Mucosa of stomach (tissue), 1 donor: ENCODE results near the gene KCNQ1.

Source experiments
- H3K27me3 ChIP-seq: one replicate; pipeline ENCODE4 v1.7.0; 2013; ENCODE audit warnings: mild to moderate bottlenecking, low read length; ENCODE audit not compliant: control insufficient read depth, insufficient read depth
- H3K36me3 ChIP-seq: one replicate; pipeline ENCODE4 v1.7.0; 2013; ENCODE audit warnings: low read length; ENCODE audit not compliant: control insufficient read depth, insufficient read depth
- H3K4me1 ChIP-seq: one replicate; pipeline ENCODE4 v1.7.0; 2013; ENCODE audit warnings: mild to moderate bottlenecking, low read length; ENCODE audit not compliant: control insufficient read depth, insufficient read depth
- H3K4me3 ChIP-seq: one replicate; pipeline ENCODE4 v1.7.0; 2013; ENCODE audit warnings: low read length
- H3K9ac ChIP-seq: one replicate; pipeline ENCODE4 v1.7.0; 2013; ENCODE audit warnings: mild to moderate bottlenecking, low read length, moderate library complexity
- H3K9me3 ChIP-seq: one replicate; pipeline ENCODE4 v1.7.0; 2013; ENCODE audit warnings: mild to moderate bottlenecking, low read length, moderate library complexity; ENCODE audit not compliant: control insufficient read depth
- donor health status: Pancreatic carcinoma.

Gene KCNQ1

DNA sequence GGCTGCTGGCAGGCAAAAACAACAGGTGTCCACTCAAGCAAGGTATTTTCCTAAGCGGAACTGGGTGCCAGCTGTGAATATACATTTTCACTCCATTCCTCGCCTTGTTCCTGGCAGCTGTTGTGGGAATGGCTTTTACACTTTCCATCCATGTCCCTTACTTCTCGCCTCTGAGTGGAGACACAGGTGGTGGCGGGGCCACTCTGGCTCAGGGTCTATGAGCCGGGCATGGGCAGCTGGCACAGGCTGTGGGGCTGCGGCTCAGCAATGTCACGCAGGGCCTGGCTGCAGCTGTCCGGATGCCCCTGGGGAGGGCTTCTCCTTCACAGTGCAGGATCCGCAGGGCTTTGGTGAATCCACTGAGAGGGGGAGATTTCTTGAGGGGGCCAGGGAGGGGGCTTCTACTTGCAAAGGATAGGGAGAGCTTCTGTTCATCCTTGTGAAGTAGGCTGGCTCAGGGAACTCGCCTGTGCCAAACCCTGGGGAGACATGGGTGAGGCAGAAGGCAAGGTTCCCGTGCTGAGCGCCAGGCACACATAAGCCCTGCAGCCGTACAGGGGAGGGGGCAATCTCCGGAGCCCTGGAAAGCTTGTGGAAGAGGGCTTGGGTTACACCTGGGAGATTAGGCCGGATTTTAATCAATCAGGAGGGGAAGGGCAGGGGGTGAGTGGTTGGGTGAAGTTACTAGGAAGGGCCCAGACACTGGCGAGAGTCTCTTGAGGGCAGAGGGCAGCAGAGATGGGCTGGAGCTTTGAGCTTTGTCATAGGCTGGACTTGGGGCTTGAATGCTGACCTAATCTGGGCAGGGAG lies 209.3 kb downstream of the KCNQ1 start:
- H3K9me3 ChIP-seq, result peaks cover 20% of the 10 kb centered on the region
- H3K36me3 ChIP-seq, result no peaks in the 10 kb centered on the region
- no peak overlapping the region for H3K9ac ChIP-seq
- no peaks in the 10 kb centered on the region for H3K27me3 ChIP-seq
- no peaks in the 10 kb centered on the region for H3K4me1 ChIP-seq
- H3K4me3 ChIP-seq, result no peak overlapping the region

DNA sequence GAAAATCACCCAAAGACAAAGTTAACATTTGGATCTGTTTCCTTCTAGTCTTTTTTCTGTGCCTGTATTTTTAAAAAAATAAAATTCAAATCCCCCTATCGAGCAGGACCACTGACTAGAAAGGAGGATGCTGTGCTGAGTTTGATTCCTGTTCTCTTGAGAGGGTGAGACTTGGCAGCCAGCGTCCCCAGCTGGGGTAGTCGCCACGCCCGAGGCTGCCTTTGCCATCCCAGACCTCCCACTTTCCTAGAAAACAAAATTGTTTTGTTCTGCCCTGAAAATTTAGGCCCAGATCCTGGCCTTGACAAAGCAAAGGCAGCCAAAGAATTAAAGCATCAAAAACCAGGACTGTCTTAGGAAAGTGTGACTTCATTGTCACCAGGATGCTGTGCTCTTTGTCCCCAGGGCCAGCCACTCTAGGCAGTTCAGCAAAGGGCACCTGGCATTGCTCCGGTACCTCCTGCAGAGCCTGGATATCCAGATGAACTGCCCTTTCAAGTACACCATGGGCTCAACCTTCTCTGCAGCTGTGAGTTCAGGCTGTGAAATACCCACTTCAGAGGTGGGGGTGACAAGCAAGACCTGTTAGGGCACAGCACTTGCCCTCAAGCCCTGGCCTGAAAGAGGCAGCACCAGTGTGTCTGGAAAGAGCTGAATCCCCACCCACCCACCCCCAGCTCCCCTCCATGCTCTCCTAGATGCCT lies 210.4 kb downstream of the KCNQ1 start:
- H3K4me1 ChIP-seq, result no peaks in the 10 kb centered on the region
- H3K9me3 ChIP-seq, result peaks cover 21% of the 10 kb centered on the region
- no peaks in the 10 kb centered on the region for H3K36me3 ChIP-seq
- H3K27me3 ChIP-seq, result no peaks in the 10 kb centered on the region
- H3K9ac ChIP-seq, result no peak overlapping the region
- H3K4me3 ChIP-seq, result no peak overlapping the region

DNA sequence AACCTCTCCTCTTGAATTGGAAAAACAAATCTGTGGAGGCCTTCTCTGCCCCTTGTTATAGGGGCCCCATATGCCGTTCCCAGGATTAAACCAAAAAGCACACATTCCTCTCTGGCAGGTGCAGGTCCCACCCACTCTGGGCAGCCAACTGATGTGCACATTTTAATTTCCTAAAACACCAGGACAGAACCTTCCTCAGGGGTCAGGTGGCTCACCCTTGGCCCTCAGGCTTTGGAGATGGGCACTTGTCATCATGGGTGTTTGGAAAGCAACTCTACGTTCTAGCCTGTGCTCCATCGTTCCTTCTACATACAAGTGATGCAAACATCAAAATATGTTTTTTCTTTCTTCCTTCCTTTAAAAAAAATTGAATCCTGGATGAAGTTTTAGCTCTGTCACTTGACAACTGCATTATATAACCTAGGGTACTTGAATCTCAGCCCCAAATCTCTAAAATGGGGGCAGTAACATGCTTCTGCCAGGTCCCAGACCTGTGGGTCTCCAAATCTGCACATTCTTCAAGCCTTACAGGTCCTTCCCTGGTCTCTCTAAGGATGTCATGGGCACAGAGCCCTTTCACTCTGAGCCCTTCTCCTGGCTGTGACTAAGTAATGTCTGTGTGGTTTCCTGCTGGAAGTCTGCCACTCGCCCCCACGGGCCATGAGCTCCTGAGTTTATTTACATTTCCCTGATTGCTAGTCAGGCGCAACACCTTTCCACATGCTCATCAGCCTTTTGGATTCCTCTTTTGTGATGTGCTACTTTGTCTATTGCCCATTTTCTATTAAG lies 211.2 kb downstream of the KCNQ1 start:
- H3K9me3 ChIP-seq, result peaks cover 20% of the 10 kb centered on the region
- H3K27me3 ChIP-seq, result no peaks in the 10 kb centered on the region
- no peaks in the 10 kb centered on the region for H3K4me1 ChIP-seq
- no peaks in the 10 kb centered on the region for H3K36me3 ChIP-seq
- H3K4me3 ChIP-seq, result no peak overlapping the region
- H3K9ac ChIP-seq, result no peak overlapping the region

DNA sequence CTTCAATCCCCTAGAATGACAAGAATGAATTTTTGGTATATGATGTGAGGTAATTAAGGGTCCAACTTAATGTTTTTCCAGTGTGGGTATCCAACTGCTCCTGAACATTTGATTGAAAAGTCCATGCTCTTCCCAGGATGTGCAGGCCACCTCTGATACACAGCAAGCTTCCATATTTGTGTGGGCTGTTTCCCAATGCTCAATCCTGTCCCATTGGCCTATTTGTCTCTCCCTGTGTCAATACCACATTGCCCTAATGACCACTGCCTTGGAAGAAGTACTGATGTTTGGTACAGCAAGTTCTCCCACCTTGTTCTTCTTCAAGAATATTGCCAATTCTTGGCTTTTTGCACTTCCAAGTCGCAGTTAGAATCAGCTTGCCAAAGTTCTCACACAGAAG lies 212.1 kb downstream of the KCNQ1 start:
- Histone ChIP-seq H3K9ac (no peak overlapping the region), H3K36me3 (no peaks in the 10 kb centered on the region), H3K9me3 (peaks cover 12% of the 10 kb centered on the region)

DNA sequence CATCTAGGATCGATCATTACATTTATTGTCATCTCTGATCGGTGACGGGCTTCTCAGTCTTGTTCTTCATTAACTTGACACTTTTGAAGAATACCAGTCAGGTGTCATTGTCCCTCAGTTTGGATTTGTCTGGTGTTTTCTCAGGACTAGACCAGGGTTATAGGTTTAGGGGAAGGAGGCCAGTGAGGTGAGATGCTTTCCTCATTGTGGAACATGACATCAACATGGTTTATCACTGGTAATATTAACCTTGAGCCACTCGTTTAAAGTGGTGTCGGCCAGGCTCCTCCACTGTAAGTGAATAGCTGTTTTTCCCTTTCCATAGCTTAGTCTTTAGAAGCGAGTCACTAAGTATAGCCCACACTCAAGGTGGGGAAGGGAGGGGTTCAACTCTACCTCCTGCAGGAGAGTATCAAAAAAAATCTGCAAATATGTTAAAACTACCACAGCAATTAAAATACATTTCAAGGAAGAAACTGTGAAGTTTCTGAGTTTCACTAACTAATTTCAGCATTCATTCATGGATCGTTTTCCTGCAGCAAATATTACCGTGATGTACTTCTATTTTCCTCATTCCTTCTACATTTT lies 213.0 kb downstream of the KCNQ1 start:
- H3K27me3 ChIP-seq, result no peaks in the 10 kb centered on the region
- no peak overlapping the region for H3K9ac ChIP-seq
- peaks cover 10% of the 10 kb centered on the region for H3K9me3 ChIP-seq
- no peaks in the 10 kb centered on the region for H3K4me1 ChIP-seq
- H3K4me3 ChIP-seq, result no peak overlapping the region
- no peaks in the 10 kb centered on the region for H3K36me3 ChIP-seq

More for the DNA sequence above, 212.1 kb downstream of the KCNQ1 start:
- Histone ChIP-seq H3K4me1 (no peaks in the 10 kb centered on the region), H3K4me3 (no peak overlapping the region), H3K27me3 (no peaks in the 10 kb centered on the region)

DNA sequence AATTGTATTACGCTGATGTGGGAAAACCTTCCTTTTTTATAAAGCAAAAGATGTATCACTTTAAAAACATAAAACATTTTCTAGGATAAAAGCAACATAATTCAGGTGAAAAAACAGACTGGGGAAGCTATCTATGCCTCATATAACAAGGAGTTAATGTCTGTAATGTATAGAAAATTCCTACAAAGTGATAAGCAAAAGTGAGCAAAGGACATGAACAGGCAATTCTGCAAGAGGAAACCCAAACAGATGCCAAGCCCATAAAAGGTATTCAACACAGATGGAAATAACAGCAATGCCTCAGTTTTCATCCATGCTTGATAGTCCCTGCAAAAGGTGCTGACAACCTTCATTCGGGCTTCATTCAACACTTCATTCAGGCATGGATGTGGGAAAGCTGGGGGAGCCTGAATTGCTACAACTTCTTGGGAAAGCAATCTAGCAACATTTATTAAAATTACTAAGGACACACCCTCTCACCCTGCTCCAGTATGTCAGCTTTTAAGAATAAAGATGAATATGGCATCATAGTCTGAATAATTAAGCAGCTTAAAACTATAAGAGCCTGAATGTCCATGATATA lies 215.6 kb downstream of the KCNQ1 start:
- Histone ChIP-seq H3K9me3 (peaks cover 10% of the 10 kb centered on the region), H3K4me1 (no peaks in the 10 kb centered on the region), H3K36me3 (no peaks in the 10 kb centered on the region), H3K9ac (no peak overlapping the region), H3K4me3 (no peak overlapping the region), H3K27me3 (no peaks in the 10 kb centered on the region)

DNA sequence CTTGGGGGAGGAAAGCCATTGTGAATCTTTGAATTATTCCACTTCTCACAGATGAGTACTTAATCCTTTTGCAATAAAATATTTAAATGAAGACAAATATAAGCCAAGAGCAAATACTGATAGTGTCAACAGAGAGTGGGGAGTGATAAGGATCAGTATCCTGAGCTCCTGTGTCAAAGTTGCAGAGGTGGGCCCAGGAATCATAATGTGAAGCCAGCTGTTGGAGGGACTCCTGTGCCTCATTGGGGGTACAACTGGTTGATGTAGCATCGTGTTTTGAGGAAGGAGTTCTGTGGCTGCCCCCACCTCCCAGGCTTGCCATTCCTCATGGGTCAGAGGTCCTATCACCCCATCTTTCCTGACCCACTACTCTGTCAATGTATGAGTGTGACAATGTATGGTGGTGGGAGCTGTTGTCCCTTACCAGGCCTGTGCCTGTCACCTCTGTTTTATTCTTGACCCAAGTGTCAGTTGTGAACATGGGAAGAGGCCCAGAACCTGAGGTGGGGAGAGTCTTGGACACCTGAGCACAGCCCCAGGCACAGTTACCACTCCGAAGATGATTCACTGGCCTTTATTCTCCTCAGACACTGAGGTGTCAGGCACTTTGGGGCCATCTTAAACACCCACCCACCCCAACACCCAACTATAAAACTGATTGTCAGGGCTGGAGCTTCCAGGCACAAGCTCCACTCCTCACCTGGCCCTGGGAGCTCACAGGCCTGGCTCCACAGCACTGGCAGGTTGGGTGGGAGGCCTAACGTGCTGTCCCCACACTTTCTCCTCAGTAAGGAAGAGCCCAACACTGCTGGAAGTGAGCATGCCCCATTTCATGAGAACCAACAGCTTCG lies 216.6 kb downstream of the KCNQ1 start:
- Histone ChIP-seq H3K27me3 (no peaks in the 10 kb centered on the region), H3K4me1 (no peaks in the 10 kb centered on the region), H3K4me3 (no peak overlapping the region), H3K9ac (no peak overlapping the region), H3K9me3 (peaks cover 10% of the 10 kb centered on the region), H3K36me3 (no peaks in the 10 kb centered on the region)

DNA sequence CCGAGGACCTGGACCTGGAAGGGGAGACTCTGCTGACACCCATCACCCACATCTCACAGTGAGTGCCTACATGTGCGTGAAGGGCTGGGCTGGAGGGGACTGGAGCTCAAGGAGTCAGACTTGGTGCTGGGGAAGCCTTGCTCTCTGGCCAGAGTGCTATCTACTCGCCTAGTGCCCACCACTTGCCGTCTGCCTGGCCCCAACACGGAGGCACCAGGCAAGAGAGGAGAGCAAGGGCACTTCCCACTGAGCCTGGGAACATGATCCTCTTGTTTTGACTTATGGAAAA lies 217.2 kb downstream of the KCNQ1 start:
- peaks cover 10% of the 10 kb centered on the region for H3K9me3 ChIP-seq
- no peak overlapping the region for H3K4me3 ChIP-seq
- no peaks in the 10 kb centered on the region for H3K36me3 ChIP-seq
- no peaks in the 10 kb centered on the region for H3K27me3 ChIP-seq
- no peak overlapping the region for H3K9ac ChIP-seq
- no peaks in the 10 kb centered on the region for H3K4me1 ChIP-seq

DNA sequence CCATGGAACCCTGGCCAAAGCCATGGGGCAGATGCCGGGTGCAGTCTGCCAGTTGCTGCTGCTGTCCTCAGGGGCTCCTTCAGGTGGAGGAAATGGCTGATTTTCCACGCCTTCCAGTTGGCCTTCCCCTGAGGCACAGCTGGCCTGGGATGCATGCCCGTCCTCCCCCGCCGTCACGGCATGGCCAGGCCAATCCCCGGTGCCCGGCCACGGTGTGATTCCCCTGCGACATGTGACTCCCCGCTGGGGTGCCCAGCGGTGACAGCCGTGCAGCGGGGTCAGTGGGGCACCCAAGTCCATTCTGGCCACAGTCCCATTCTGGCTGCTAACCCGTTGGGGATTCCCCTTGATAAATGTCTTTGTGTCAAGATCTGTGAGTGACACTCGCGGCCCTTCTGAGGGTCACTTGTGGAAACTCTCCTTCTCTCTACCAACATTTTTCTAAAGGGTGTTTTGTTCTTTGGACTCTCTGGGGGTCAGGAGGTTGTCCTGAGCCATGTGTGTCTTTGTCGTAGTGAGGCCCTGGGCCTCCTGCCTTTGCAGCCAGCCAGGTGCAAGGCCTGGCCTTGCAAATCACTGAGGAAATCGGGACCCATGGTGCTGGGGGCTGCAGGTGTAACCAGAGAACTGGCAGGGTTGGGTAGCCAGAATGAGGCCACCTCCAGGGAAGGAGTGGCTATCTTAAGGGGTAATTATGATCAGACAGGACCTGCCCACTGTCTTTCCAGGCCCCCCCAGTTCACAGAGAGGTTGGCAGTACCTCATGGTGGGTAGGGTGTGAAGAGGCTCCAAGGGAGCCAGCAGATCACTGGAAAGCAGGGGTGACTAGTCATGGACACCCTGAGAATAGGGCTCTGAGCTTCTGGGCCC lies 217.9 kb downstream of the KCNQ1 start:
- Histone ChIP-seq H3K9me3 (peaks cover 10% of the 10 kb centered on the region), H3K27me3 (no peaks in the 10 kb centered on the region), H3K4me1 (no peaks in the 10 kb centered on the region), H3K36me3 (no peaks in the 10 kb centered on the region), H3K4me3 (no peak overlapping the region), H3K9ac (no peak overlapping the region)

DNA sequence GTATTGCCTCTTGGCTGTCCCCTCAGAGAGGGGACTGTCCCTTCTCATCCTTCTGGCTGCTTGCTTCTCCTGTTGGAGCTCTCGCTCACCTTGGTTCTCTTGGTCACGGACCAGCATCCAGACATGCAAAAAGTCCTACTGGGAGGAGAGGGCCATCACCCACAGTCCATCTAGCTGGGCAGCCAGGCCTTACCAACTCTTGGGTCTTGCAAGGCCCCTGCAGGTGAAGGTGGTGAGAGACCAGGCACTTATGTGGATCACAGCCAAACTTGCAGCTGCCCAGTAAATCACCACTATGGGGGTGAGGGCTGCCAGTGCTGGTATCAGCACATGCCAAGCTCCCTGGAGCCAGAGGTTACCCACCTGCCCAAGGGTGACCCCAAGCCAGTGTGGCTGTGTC lies 218.7 kb downstream of the KCNQ1 start:
- Histone ChIP-seq H3K36me3 (no peaks in the 10 kb centered on the region), H3K27me3 (no peaks in the 10 kb centered on the region), H3K9me3 (peaks cover 7% of the 10 kb centered on the region), H3K4me1 (no peaks in the 10 kb centered on the region), H3K4me3 (no peak overlapping the region), H3K9ac (no peak overlapping the region)
